Upper lobe of left lung (tissue), 4 donors: Measurements from ENCODE around the gene IGSF5.

Experiments used
- CTCF ChIP-seq, 6 experiments: fragments of 450-650 bp in 4 of 6; fragments of 200-600 bp in 2 of 6; sonication (generic) in 2 of 6; IDR thresholded peaks; one replicate each; pipeline ENCODE4 v1.5.1; 2016 to 2019; ENCODE audit warnings: antibody characterized with exemption in 6 of 6
- EP300 ChIP-seq, 4 donors: sonication (generic); formaldehyde crosslinking; IDR thresholded peaks; one replicate each; pipeline ENCODE4 v1.5.1; 2017; ENCODE audit warnings: antibody characterized with exemption in 4 of 4, control low read depth in 2 of 4

- TF ChIP-seq CTCF (IDR thresholded peaks at IDR 0.05) (no peak), EP300 (IDR thresholded peaks at IDR 0.05) (no peak)
Observed at GRCh38 chr21:39714331-39714730, 30.7 kb upstream of the IGSF5 start.
